DND-41 (cell line): ENCODE results near the gene KLHL3.

Source experiments
- ATAC-seq: fragments of 200-7000 bp; cut with Tn5 transposase; 3 replicates; pipeline ENCODE4 v1.9.1; 2021; ENCODE audit warnings: low read depth; ENCODE audit not compliant: insufficient read depth
- DNase-seq: peaks from one replicate; pipeline ENCODE4 v3.0.0-alpha.2; 2020
- H2AFZ ChIP-seq: 2 replicates; pipeline ENCODE4 v1.6.0; 2012; ENCODE audit warnings: low read depth, low read length
- H3K27ac ChIP-seq: 2 replicates; pipeline ENCODE4 v1.5.1; 2012; ENCODE audit warnings: low read length, inconsistent platforms
- H3K27me3 ChIP-seq: fragments of 200-600 bp; sonication (generic); 2 replicates; pipeline ENCODE4 v1.6.0; 2012; ENCODE audit warnings: low read length, mild to moderate bottlenecking, inconsistent platforms; ENCODE audit not compliant: insufficient read depth, poor library complexity
- H3K36me3 ChIP-seq: 2 replicates; pipeline ENCODE4 v1.5.1; 2012; ENCODE audit warnings: low read length, inconsistent platforms; ENCODE audit not compliant: insufficient read depth
- H3K4me1 ChIP-seq: 2 replicates; pipeline ENCODE4 v1.5.1; 2012; ENCODE audit warnings: mild to moderate bottlenecking, low read length; ENCODE audit not compliant: insufficient read depth
- H3K4me2 ChIP-seq: 2 replicates; pipeline ENCODE4 v1.6.0; 2012; ENCODE audit warnings: mild to moderate bottlenecking, moderate library complexity, low read length, inconsistent platforms; ENCODE audit not compliant: insufficient read depth
- H3K4me3 ChIP-seq, 2 experiments: fragments of 200-600 bp in 1 of 2; shearing (Covaris generic) in 1 of 2; 2 replicates each; pipeline ENCODE4 v1.5.1; 2012 to 2016; ENCODE audit warnings: inconsistent platforms in 2 of 2, low read length in 2 of 2, mild to moderate bottlenecking in 2 of 2, low read depth in 1 of 2, moderate library complexity in 1 of 2
- H3K79me2 ChIP-seq: 2 replicates; pipeline ENCODE4 v1.6.0; 2012; ENCODE audit warnings: low read length, inconsistent platforms; ENCODE audit not compliant: insufficient read depth
- H3K9ac ChIP-seq: 2 replicates; pipeline ENCODE4 v1.6.0; 2012; ENCODE audit warnings: low read depth, mild to moderate bottlenecking, inconsistent platforms, low read length, moderate library complexity
- H3K9me3 ChIP-seq: 2 replicates; pipeline ENCODE4 v1.5.1; 2012; ENCODE audit warnings: low read length, moderate library complexity, mild to moderate bottlenecking, inconsistent platforms; ENCODE audit not compliant: insufficient read depth, severe bottlenecking
- H4K20me1 ChIP-seq: 2 replicates; pipeline ENCODE4 v1.6.0; 2012; ENCODE audit warnings: low read length; ENCODE audit not compliant: insufficient read depth
- EZH2 ChIP-seq: IDR thresholded peaks from 3 replicates; pipeline ENCODE4 v1.6.1; 2012; ENCODE audit warnings: borderline replicate concordance, low read depth, mild to moderate bottlenecking, moderate library complexity, low read length, inconsistent platforms; ENCODE audit not compliant: severe bottlenecking
- TF ChIP-seq, protein P1 (sequence below): IDR thresholded peaks from 2 replicates; pipeline ENCODE4 v1.5.1; 2012; ENCODE audit warnings: borderline replicate concordance, low read length, moderate library complexity, mild to moderate bottlenecking; ENCODE audit not compliant: poor library complexity, severe bottlenecking; ENCODE audit errors: extremely low read depth

The KLHL3 gene

DNA sequence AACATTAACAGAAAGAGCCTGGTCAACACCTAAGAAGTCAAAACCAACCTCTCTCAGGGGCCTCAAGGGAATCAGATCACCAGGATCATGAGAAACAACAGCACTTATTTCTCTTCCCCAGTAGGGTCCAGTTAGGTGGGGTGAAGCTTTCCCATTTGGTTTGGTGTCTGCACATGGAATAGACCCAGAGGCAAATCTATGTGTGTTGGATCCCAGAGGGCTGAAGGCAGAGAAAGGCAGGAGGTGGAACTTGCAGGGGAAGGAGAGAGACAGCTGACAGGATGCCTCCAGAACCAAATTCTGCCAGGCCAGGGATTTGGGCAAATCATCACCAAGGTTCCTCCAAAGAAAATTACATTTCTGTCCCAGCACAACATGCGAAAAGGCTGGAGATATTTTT is 132.0 kb downstream of the KLHL3 start:
- no peaks in the 10 kb centered on the region for H3K36me3 ChIP-seq
- no peak overlapping the region for H3K4me2 ChIP-seq
- no peaks in the 10 kb centered on the region for H3K79me2 ChIP-seq
- TF ChIP-seq EZH2: no peak
- TF ChIP-seq, protein P1, sequence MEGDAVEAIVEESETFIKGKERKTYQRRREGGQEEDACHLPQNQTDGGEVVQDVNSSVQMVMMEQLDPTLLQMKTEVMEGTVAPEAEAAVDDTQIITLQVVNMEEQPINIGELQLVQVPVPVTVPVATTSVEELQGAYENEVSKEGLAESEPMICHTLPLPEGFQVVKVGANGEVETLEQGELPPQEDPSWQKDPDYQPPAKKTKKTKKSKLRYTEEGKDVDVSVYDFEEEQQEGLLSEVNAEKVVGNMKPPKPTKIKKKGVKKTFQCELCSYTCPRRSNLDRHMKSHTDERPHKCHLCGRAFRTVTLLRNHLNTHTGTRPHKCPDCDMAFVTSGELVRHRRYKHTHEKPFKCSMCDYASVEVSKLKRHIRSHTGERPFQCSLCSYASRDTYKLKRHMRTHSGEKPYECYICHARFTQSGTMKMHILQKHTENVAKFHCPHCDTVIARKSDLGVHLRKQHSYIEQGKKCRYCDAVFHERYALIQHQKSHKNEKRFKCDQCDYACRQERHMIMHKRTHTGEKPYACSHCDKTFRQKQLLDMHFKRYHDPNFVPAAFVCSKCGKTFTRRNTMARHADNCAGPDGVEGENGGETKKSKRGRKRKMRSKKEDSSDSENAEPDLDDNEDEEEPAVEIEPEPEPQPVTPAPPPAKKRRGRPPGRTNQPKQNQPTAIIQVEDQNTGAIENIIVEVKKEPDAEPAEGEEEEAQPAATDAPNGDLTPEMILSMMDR: no peak
- DNase-seq: no peak
- H3K4me3 ChIP-seq: no peak overlapping the region
- no peak overlapping the region for H3K9ac ChIP-seq
- no peaks in the 10 kb centered on the region for H4K20me1 ChIP-seq
- no peaks in the 10 kb centered on the region for H3K9me3 ChIP-seq
- no peak overlapping the region for H3K27ac ChIP-seq
- no peak overlapping the region for H2AFZ ChIP-seq
- peaks cover 36% of the 10 kb centered on the region for H3K27me3 ChIP-seq
- ATAC-seq: no peak
- no peaks in the 10 kb centered on the region for H3K4me1 ChIP-seq

DNA sequence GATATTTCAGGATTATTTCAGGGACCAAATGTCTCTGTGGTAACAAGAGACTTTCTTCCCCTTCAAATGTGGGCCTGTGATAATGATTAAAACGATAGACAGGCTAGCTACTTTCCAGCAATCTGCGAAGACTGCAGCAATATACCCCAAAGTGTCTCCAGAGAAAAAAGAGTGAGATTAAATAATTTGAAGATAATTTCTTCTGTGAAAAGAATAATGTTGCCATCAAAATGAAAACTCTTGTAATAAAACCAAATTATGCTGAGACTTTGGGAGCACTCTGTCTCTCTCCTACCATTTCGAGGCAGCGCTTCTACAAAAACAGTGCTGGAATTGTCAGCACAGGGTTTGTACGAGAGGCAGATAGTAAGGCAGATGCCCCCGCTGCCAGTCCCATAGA is 132.5 kb downstream of the KLHL3 start:
- no peaks in the 10 kb centered on the region for H3K9me3 ChIP-seq
- no peaks in the 10 kb centered on the region for H4K20me1 ChIP-seq
- no peak overlapping the region for H3K4me3 ChIP-seq
- ATAC-seq (no peak), DNase-seq (no peak)
- no peak overlapping the region for H3K4me2 ChIP-seq
- H3K36me3 ChIP-seq: no peaks in the 10 kb centered on the region
- H3K9ac ChIP-seq: no peak overlapping the region
- H3K27ac ChIP-seq: no peak overlapping the region
- H3K4me1 ChIP-seq: no peaks in the 10 kb centered on the region
- H3K27me3 ChIP-seq: peaks cover 38% of the 10 kb centered on the region
- TF ChIP-seq EZH2: no peak
- TF ChIP-seq, protein P1: no peak
- H3K79me2 ChIP-seq: no peaks in the 10 kb centered on the region
- H2AFZ ChIP-seq: no peak overlapping the region

DNA sequence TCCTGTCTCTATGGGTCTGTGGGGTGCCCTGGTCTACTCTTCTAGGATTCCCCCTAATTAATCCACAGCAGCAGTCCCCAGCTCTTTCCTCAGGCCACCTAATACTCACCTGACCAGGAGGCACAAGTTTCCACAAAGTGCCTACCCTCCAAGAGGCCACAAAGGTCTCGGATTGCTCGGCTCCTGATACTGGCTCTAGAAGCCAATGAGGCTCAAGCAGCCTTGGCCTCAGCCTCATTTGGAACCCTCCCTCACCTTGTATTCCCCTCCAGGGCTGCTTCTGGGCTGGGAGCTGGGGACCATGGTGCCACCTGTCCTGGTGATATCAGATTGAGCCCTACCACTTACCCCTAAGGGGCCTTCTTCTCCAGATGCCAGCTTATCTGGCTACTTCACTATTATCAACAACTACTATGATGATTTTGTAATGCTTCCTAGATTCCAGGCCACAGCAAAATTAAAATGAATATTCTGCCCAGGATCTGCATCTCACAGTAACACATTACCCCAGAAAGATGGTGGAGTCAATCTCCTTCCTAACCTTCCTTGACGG is 133.1 kb downstream of the KLHL3 start:
- DNase-seq (no peak), ATAC-seq (no peak)
- H3K79me2 ChIP-seq: no peaks in the 10 kb centered on the region

More for the DNA sequence above, 133.1 kb downstream of the KLHL3 start:
- H3K36me3 ChIP-seq: no peaks in the 10 kb centered on the region
- H3K27ac ChIP-seq: no peak overlapping the region
- peaks cover 35% of the 10 kb centered on the region for H3K27me3 ChIP-seq
- H3K4me2 ChIP-seq: no peak overlapping the region
- no peak overlapping the region for H3K4me3 ChIP-seq
- no peaks in the 10 kb centered on the region for H3K4me1 ChIP-seq
- H3K9ac ChIP-seq: no peak overlapping the region
- TF ChIP-seq EZH2: no peak
- TF ChIP-seq, protein P1: no peak
- no peaks in the 10 kb centered on the region for H3K9me3 ChIP-seq
- H4K20me1 ChIP-seq: no peaks in the 10 kb centered on the region
- H2AFZ ChIP-seq: no peak overlapping the region
